ENCODE measurements around the gene THADA. TPM values are rescaled to one million over a fixed set of nuclear protein-coding genes. Genes with fewer than 3 reads are reported as not detected.

Gene THADA
- total RNA-seq, 1 donor from 2014 or later, result 51.4 TPM

- peaks cover 2% of the 10 kb centered on the region for H3K9me3 Mint-ChIP-seq
- no peak for TF ChIP-seq CTCF (IDR thresholded peaks at IDR 0.05)
- no peak overlapping the region for H3K27ac Mint-ChIP-seq
- no peaks in the 10 kb centered on the region for H3K27me3 Mint-ChIP-seq
- peaks cover 3% of the 10 kb centered on the region for H3K4me1 Mint-ChIP-seq
- intact Hi-C loops (cut with micrococcal nuclease), result no loop called here
- CTCF ChIA-PET, result interaction anchor here (0.9 kb wide), 1 partner anchor 45 kb away, joined by 3 read pairs; no protein-coding TSS in a partner anchor
- POLR2A ChIA-PET, result no interaction called here
- H3K36me3 Mint-ChIP-seq (ENCODE audit: low read depth), result peaks cover 36% of the 10 kb centered on the region
- H3K4me3 Mint-ChIP-seq, result no peak overlapping the region
- ATAC-seq (ENCODE audit: low read depth), result no peak
- DNase-seq, result no peak
These were observed 64.6 kb downstream of the THADA start for GRCh38 chr2:43531251-43531650.

GRCh38 chr2:43526994-43527393 lies 68.8 kb downstream of the THADA start:
- DNase-seq (no peak), ATAC-seq (ENCODE audit: low read depth) (no peak)
- intact Hi-C loops (cut with micrococcal nuclease), result no loop called here
- TF ChIP-seq CTCF (IDR thresholded peaks at IDR 0.05), result no peak
- no peaks in the 10 kb centered on the region for H3K4me1 Mint-ChIP-seq
- peaks cover 39% of the 10 kb centered on the region for H3K36me3 Mint-ChIP-seq (ENCODE audit: low read depth)
- POLR2A ChIA-PET, result no interaction called here
- CTCF ChIA-PET, result no interaction called here
- H3K4me3 Mint-ChIP-seq, result no peak overlapping the region
- no peaks in the 10 kb centered on the region for H3K27me3 Mint-ChIP-seq
- H3K9me3 Mint-ChIP-seq, result peaks cover 6% of the 10 kb centered on the region
- no peak overlapping the region for H3K27ac Mint-ChIP-seq

- ATAC-seq (ENCODE audit: low read depth) (no peak), DNase-seq (no peak)
- ChIA-PET CTCF (interaction anchor here (0.6 kb wide), 1 partner anchor 418 kb away, joined by 4 read pairs; no protein-coding TSS in a partner anchor), POLR2A (no interaction called here)
- Mint-ChIP-seq H3K27ac (no peak overlapping the region), H3K27me3 (no peaks in the 10 kb centered on the region), H3K36me3 (ENCODE audit: low read depth) (peaks cover 33% of the 10 kb centered on the region), H3K9me3 (peaks cover 6% of the 10 kb centered on the region), H3K4me3 (no peak overlapping the region), H3K4me1 (peaks cover 3% of the 10 kb centered on the region)
- intact Hi-C loops (cut with micrococcal nuclease), result loop anchor here (2.0 kb wide), 1 partner anchor 19 kb away; no protein-coding TSS in a partner anchor
- TF ChIP-seq CTCF (IDR thresholded peaks at IDR 0.05), result no peak
These were observed 70.3 kb downstream of the THADA start for GRCh38 chr2:43525506-43525905.

GRCh38 chr2:43524177-43524965 lies 71.5 kb downstream of the THADA start:
- Mint-ChIP-seq H3K27ac (no peak overlapping the region), H3K36me3 (ENCODE audit: low read depth) (peaks cover 32% of the 10 kb centered on the region), H3K4me3 (no peak overlapping the region), H3K4me1 (peaks cover 3% of the 10 kb centered on the region), H3K27me3 (no peaks in the 10 kb centered on the region), H3K9me3 (peaks cover 6% of the 10 kb centered on the region)
- no peak for TF ChIP-seq CTCF (IDR thresholded peaks at IDR 0.05)
- ATAC-seq (ENCODE audit: low read depth) (no peak), DNase-seq (no peak)
- intact Hi-C loops (cut with micrococcal nuclease), result loop anchor here (2.0 kb wide), 1 partner anchor 18 kb away; no protein-coding TSS in a partner anchor
- ChIA-PET POLR2A (no interaction called here), CTCF (interaction anchor here (0.8 kb wide), 1 partner anchor 1189 kb away, joined by 3 read pairs; no protein-coding TSS in a partner anchor)

- POLR2A ChIA-PET, result no interaction called here
- no peak overlapping the region for H3K27ac Mint-ChIP-seq
These were observed 73.7 kb downstream of the THADA start for GRCh38 chr2:43522177-43522576.

More at GRCh38 chr2:43522177-43522576, 73.7 kb downstream of the THADA start:
- Mint-ChIP-seq H3K9me3 (peaks cover 6% of the 10 kb centered on the region), H3K36me3 (ENCODE audit: low read depth) (peaks cover 32% of the 10 kb centered on the region), H3K4me1 (peaks cover 14% of the 10 kb centered on the region), H3K27me3 (no peaks in the 10 kb centered on the region), H3K4me3 (no peak overlapping the region)
- DNase-seq (no peak), ATAC-seq (ENCODE audit: low read depth) (no peak)
- TF ChIP-seq CTCF (IDR thresholded peaks at IDR 0.05), result no peak
- intact Hi-C loops (cut with micrococcal nuclease), result no loop called here
- CTCF ChIA-PET, result interaction anchor here (1.4 kb wide), 1 partner anchor 19 kb away, joined by 3 read pairs; no protein-coding TSS in a partner anchor

Data from activated B cell treated with CpG ODN at 0.5 μM for 24 hours (primary cell).